ENCODE measurements around the gene PRKAR1B. TPM values are rescaled to one million over a fixed set of nuclear protein-coding genes. Genes with fewer than 3 reads are reported as not detected.

PRKAR1B gene
- total and polyA plus RNA-seq, 2 donors (not counting 1 experiment from before 2014, with no cell fraction given) = 4.5 to 8.6 TPM

- intact Hi-C loops (cut with micrococcal nuclease) = no loop called here
- H2AFZ ChIP-seq (ENCODE audit: insufficient read depth, low read depth, low read length, poor library complexity, severe bottlenecking) = no peak overlapping the region
- no peaks in the 10 kb centered on the region for H4K20me1 ChIP-seq (ENCODE audit: control insufficient read depth, insufficient read depth, low read length, poor library complexity, severe bottlenecking)
- DNase-seq = no peak
- ChIA-PET POLR2A (no interaction called here), CTCF (no interaction called here)
- no peak overlapping the region for H3K4me2 ChIP-seq (replicated peaks; ENCODE audit: low read depth, low read length, poor library complexity, severe bottlenecking)
- H3K36me3 ChIP-seq (replicated peaks in 1 of 2; ENCODE audit: control extremely low read depth in 1 of 2, control insufficient read depth in 1 of 2, extremely low read depth in 1 of 2, insufficient read depth in 2 of 2, low read length in 1 of 2) = no peaks in the 10 kb centered on the region
- H3K9me3 Mint-ChIP-seq (ENCODE audit: insufficient read depth) = no peaks in the 10 kb centered on the region
- no peaks in the 10 kb centered on the region for H3K27me3 Mint-ChIP-seq
- ATAC-seq (ENCODE audit: low read depth) = no peak
- no peaks in the 10 kb centered on the region for H3K4me1 Mint-ChIP-seq
- H3K4me3 Mint-ChIP-seq = no peak overlapping the region
- H3K9ac ChIP-seq (ENCODE audit: low read length) = no peak overlapping the region
- no peaks in the 10 kb centered on the region for H3K4me1 ChIP-seq (ENCODE audit: control insufficient read depth in 2 of 2, insufficient read depth in 2 of 2, low read length in 2 of 2)
- no peak overlapping the region for H3K4me3 ChIP-seq (ENCODE audit: control extremely low read depth in 1 of 5, extremely low read depth in 1 of 5, insufficient read depth in 1 of 5, low read depth in 2 of 5, low read length in 4 of 5)
- H3K27ac Mint-ChIP-seq = no peak overlapping the region
- H3K27me3 ChIP-seq (replicated peaks in 1 of 4; ENCODE audit: control extremely low read depth in 1 of 4, control insufficient read depth in 3 of 4, insufficient read depth in 4 of 4, low read length in 3 of 4) = no peaks in the 10 kb centered on the region
- H3K27ac ChIP-seq (ENCODE audit: low read length in 2 of 2) = no peak overlapping the region
- 90% methylated on average over 10 of the region's 12 CpGs for WGBS (ENCODE audit: insufficient coverage)
- no peaks in the 10 kb centered on the region for H3K9me3 ChIP-seq (ENCODE audit: control extremely low read depth in 1 of 3, control insufficient read depth in 2 of 3, insufficient read depth in 1 of 3, low read length in 2 of 3)
- H3K79me2 ChIP-seq (ENCODE audit: control insufficient read depth, insufficient read depth, low read length) = no peaks in the 10 kb centered on the region
- TF ChIP-seq CTCF (IDR thresholded peaks at IDR 0.05) = no peak
- no peak for TF ChIP-seq EZH2 (IDR thresholded peaks at IDR 0.05; ENCODE audit: borderline replicate concordance, insufficient read depth, low read depth, low read length, poor library complexity, severe bottlenecking)
Measured at GRCh38 chr7:508461-509170, 218.5 kb downstream of the PRKAR1B start.

- Histone ChIP-seq H3K79me2 (ENCODE audit: control insufficient read depth, insufficient read depth, low read length) (no peaks in the 10 kb centered on the region), H3K4me3 (ENCODE audit: control extremely low read depth in 1 of 5, extremely low read depth in 1 of 5, insufficient read depth in 1 of 5, low read depth in 2 of 5, low read length in 4 of 5) (no peak overlapping the region), H3K27ac (ENCODE audit: low read length in 2 of 2) (no peak overlapping the region), H2AFZ (ENCODE audit: insufficient read depth, low read depth, low read length, poor library complexity, severe bottlenecking) (no peak overlapping the region), H3K4me2 (replicated peaks; ENCODE audit: low read depth, low read length, poor library complexity, severe bottlenecking) (no peak overlapping the region), H3K4me1 (ENCODE audit: control insufficient read depth in 2 of 2, insufficient read depth in 2 of 2, low read length in 2 of 2) (no peaks in the 10 kb centered on the region), H4K20me1 (ENCODE audit: control insufficient read depth, insufficient read depth, low read length, poor library complexity, severe bottlenecking) (no peaks in the 10 kb centered on the region), H3K27me3 (replicated peaks in 1 of 4; ENCODE audit: control extremely low read depth in 1 of 4, control insufficient read depth in 3 of 4, insufficient read depth in 4 of 4, low read length in 3 of 4) (no peaks in the 10 kb centered on the region), H3K36me3 (replicated peaks in 1 of 2; ENCODE audit: control extremely low read depth in 1 of 2, control insufficient read depth in 1 of 2, extremely low read depth in 1 of 2, insufficient read depth in 2 of 2, low read length in 1 of 2) (no peaks in the 10 kb centered on the region), H3K9ac (ENCODE audit: low read length) (no peak overlapping the region), H3K9me3 (ENCODE audit: control extremely low read depth in 1 of 3, control insufficient read depth in 2 of 3, insufficient read depth in 1 of 3, low read length in 2 of 3) (no peaks in the 10 kb centered on the region)
- H3K27ac Mint-ChIP-seq = no peak overlapping the region
- WGBS (ENCODE audit: insufficient coverage) = 93% methylated on average over 3 of the region's 17 CpGs
- no peak for DNase-seq
- TF ChIP-seq CTCF (IDR thresholded peaks at IDR 0.05) (no peak), EZH2 (IDR thresholded peaks at IDR 0.05; ENCODE audit: borderline replicate concordance, insufficient read depth, low read depth, low read length, poor library complexity, severe bottlenecking) (no peak)
- no peak for ATAC-seq (ENCODE audit: low read depth)
- no peaks in the 10 kb centered on the region for H3K4me1 Mint-ChIP-seq
- no peaks in the 10 kb centered on the region for H3K27me3 Mint-ChIP-seq
- CTCF ChIA-PET = no interaction called here
- POLR2A ChIA-PET = no interaction called here
- H3K9me3 Mint-ChIP-seq (ENCODE audit: insufficient read depth) = no peaks in the 10 kb centered on the region
- no peak overlapping the region for H3K4me3 Mint-ChIP-seq
- intact Hi-C loops (cut with micrococcal nuclease) = no loop called here
Measured at GRCh38 chr7:507623-508300, 219.3 kb downstream of the PRKAR1B start.

All from B cell (primary cell).